Activated CD8-positive, alpha-beta memory T cell treated with anti-CD3 and anti-CD28 coated beads, Interleukin-2, amount 50 U/mL, for 24 hours (primary cell): ENCODE measurements around the gene SIRPA.
A peak's percentile ranks its signal among the peaks of the same experiment; 100 is the strongest.

Experiments
- DNase-seq: peaks from one replicate; pipeline ENCODE4 v3.0.0-alpha.2; 2020; ENCODE audit errors: extremely low read depth

Gene SIRPA

GRCh38 chr20:1947535-1947846 is 52.3 kb downstream of the SIRPA start:
- no peak for DNase-seq

- DNase-seq, result no peak
Measured at GRCh38 chr20:1949347-1950100, 54.3 kb downstream of the SIRPA start.

- DNase-seq, result no peak
Measured at GRCh38 chr20:1950836-1951235, 55.6 kb downstream of the SIRPA start.

GRCh38 chr20:1951436-1952115 is 56.4 kb downstream of the SIRPA start:
- DNase-seq, result no peak

GRCh38 chr20:1952737-1953530 is 57.7 kb downstream of the SIRPA start:
- no peak for DNase-seq

GRCh38 chr20:1953621-1954020 is 58.4 kb downstream of the SIRPA start:
- no peak for DNase-seq

GRCh38 chr20:1955217-1955616 is 60.0 kb downstream of the SIRPA start:
- DNase-seq, result no peak

GRCh38 chr20:1958426-1958825 is 63.2 kb downstream of the SIRPA start:
- no peak for DNase-seq

- DNase-seq, result no peak
Measured at GRCh38 chr20:1959156-1959555, 63.9 kb downstream of the SIRPA start.

- no peak for DNase-seq
Measured at GRCh38 chr20:1961374-1961773, 66.2 kb downstream of the SIRPA start.

GRCh38 chr20:1964061-1964460 is 68.9 kb downstream of the SIRPA start:
- no peak for DNase-seq

- DNase-seq, result no peak
Measured at GRCh38 chr20:1964659-1965405, 69.6 kb downstream of the SIRPA start.

GRCh38 chr20:1965520-1966351 is 70.5 kb downstream of the SIRPA start:
- DNase-seq, result peak; percentile 69

- DNase-seq, result no peak
Measured at GRCh38 chr20:1968964-1969363, 73.8 kb downstream of the SIRPA start.

GRCh38 chr20:1971893-1972586 is 76.8 kb downstream of the SIRPA start:
- DNase-seq, result no peak

GRCh38 chr20:1973601-1974440 is 78.6 kb downstream of the SIRPA start:
- no peak for DNase-seq

GRCh38 chr20:1975291-1975690 is 80.1 kb downstream of the SIRPA start:
- no peak for DNase-seq

- no peak for DNase-seq
Measured at GRCh38 chr20:1979106-1979778, 84.0 kb downstream of the SIRPA start.

GRCh38 chr20:1982686-1983085 is 87.5 kb downstream of the SIRPA start:
- DNase-seq, result no peak
